ENCODE data around the gene TP53I11. TPM values are rescaled to one million over a fixed set of nuclear protein-coding genes. Genes with fewer than 3 reads are reported as not detected.

Gene TP53I11
- total and polyA plus RNA-seq, 9 of the 15 experiments (the other 6 are each of a cell fraction or from before 2014, with no cell fraction given): 0.14 to 2.5 (median 1.2) TPM; not detected in 2

DNA sequence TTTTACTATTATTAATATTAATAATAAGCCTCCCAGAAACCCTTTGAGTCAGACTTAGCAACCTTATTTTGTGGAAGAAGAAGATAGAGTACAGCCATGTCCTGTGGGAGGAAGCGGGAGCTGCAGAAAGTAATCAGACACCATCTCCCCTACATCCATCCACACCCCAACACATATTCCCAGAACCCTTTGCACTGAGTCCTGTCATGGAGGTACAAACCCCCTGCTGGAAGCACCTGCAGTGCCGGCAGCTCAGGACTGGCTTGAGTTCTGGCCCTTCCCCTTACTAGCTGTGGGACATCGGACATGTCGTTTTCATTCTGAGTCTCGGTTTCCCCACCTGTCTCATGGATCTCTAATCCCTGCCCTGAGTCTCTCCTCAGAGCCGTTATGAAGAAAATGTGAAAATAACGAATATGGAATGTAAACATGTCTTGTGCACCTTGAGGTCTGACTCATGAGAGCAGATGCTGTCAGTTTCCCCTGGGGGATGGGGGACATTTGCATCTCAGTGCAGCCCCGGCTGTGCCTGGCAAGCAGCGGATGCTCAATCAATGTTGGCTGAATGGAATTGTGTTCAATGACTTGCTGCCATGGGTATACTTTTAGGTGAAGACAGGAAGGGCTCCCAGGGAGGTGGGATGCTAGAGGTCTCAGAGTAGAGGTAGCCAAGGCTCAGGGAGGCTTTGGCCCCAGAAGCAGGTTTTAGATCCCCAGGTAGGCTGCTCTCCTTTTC lies 45.4 kb downstream of the TP53I11 start (continued):
- TF ChIP-seq HIVEP1 (CRISPR knock-in tag; IDR thresholded peaks at IDR 0.05): no peak
- TF ChIP-seq GATA2 (CRISPR knock-in tag; IDR thresholded peaks at IDR 0.05): no peak
- TF ChIP-seq ARHGAP35 (IDR thresholded peaks at IDR 0.05; ENCODE audit: partially characterized antibody): no peak
- TF ChIP-seq, protein P1, sequence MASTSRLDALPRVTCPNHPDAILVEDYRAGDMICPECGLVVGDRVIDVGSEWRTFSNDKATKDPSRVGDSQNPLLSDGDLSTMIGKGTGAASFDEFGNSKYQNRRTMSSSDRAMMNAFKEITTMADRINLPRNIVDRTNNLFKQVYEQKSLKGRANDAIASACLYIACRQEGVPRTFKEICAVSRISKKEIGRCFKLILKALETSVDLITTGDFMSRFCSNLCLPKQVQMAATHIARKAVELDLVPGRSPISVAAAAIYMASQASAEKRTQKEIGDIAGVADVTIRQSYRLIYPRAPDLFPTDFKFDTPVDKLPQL (IDR thresholded peaks at IDR 0.05; ENCODE audit: extremely low read depth, insufficient read length): no peak
- TF ChIP-seq ZNF239 (CRISPR knock-in tag; IDR thresholded peaks at IDR 0.05): no peak
- no peak for TF ChIP-seq SMAD3 (CRISPR knock-in tag; conservative IDR thresholded peaks at IDR 0.05)
- TF ChIP-seq ZNF740 (CRISPR knock-in tag; IDR thresholded peaks at IDR 0.05): no peak
- no peak for TF ChIP-seq ZNF740 (tag; IDR thresholded peaks at IDR 0.05)

Measured in K562 (cell line).